ENCODE results near the gene DUSP2.

Gene DUSP2

GRCh38 chr2:96147593-96148201 is 2.5 kb upstream of the DUSP2 start:
- H3K4me3 ChIP-seq (ENCODE audit: low read depth, low read length) = no peak overlapping the region

GRCh38 chr2:96146881-96147592 is 1.8 kb upstream of the DUSP2 start:
- peaks cover 24% of the 10 kb centered on the region for H3K79me1 ChIP-seq (ENCODE audit: low read length)
- peak overlapping the region; percentile 65 for H2BK5ac ChIP-seq (ENCODE audit: low read depth, low read length, poor library complexity)
- no peak overlapping the region for H2AK5ac ChIP-seq (ENCODE audit: low read length)
- peaks cover 0 to 2% of the 10 kb centered on the region in 2 experiments for H3K36me3 ChIP-seq (ENCODE audit: control insufficient read depth in 1 of 2, insufficient read depth in 2 of 2, low read length in 2 of 2)
- no peak overlapping the region for H4K8ac ChIP-seq (ENCODE audit: low read depth, low read length)
- no peaks in the 10 kb centered on the region for H3K27me3 ChIP-seq (ENCODE audit: insufficient read depth, low read length)
- no peak overlapping the region for H3K14ac ChIP-seq (ENCODE audit: low read length)
- no peak overlapping the region for H3K4me3 ChIP-seq (ENCODE audit: low read depth, low read length)
- peak overlapping the region; percentile 85 for H2BK12ac ChIP-seq (ENCODE audit: low read length)
- no peak overlapping the region for H3K18ac ChIP-seq (ENCODE audit: low read length)
- no peak overlapping the region for H3K23ac ChIP-seq (ENCODE audit: low read length)
- peak in 1 of 2 donors; percentile 34 for DNase-seq
- WGBS (ENCODE audit: extremely low coverage, insufficient coverage, insufficient read length) = no CpG with 5 or more reads among the region's 9 CpGs
- H4K12ac ChIP-seq (ENCODE audit: low read depth, low read length) = no peak overlapping the region
- peaks cover 2% of the 10 kb centered on the region for H3K9me3 ChIP-seq (ENCODE audit: insufficient read depth, low read depth, low read length)
- peak overlapping the region; percentile 20 for H3K4me2 ChIP-seq (ENCODE audit: low read length)
- H3K9ac ChIP-seq (ENCODE audit: low read length) = no peak overlapping the region
- H2BK120ac ChIP-seq (ENCODE audit: insufficient read depth, low read length, poor library complexity) = peak overlapping the region; percentile 83
- peaks cover 10% of the 10 kb centered on the region for H3K79me2 ChIP-seq (ENCODE audit: control insufficient read depth, insufficient read depth, low read length, poor library complexity)
- peaks cover 50 to 52% of the 10 kb centered on the region in 2 experiments for H3K4me1 ChIP-seq (ENCODE audit: control insufficient read depth in 1 of 2, insufficient read depth in 2 of 2, low read length in 2 of 2)
- H3K4ac ChIP-seq (ENCODE audit: low read depth, low read length) = no peak overlapping the region
- H3K27ac ChIP-seq (ENCODE audit: low read depth, low read length) = peak overlapping the region; percentile 62
- H2AFZ ChIP-seq (ENCODE audit: insufficient read depth, low read length, poor library complexity) = no peak overlapping the region
- peak overlapping the region; percentile 86 for H4K91ac ChIP-seq (ENCODE audit: low read depth, low read length)

More at GRCh38 chr2:96147593-96148201, 2.5 kb upstream of the DUSP2 start:
- H4K12ac ChIP-seq (ENCODE audit: low read depth, low read length) = peak overlapping the region; percentile 9
- H2BK120ac ChIP-seq (ENCODE audit: insufficient read depth, low read length, poor library complexity) = peak overlapping the region; percentile 83
- no peak overlapping the region for H3K4me2 ChIP-seq (ENCODE audit: low read length)
- H3K4ac ChIP-seq (ENCODE audit: low read depth, low read length) = peak overlapping the region; percentile 26
- H3K27me3 ChIP-seq (ENCODE audit: insufficient read depth, low read length) = no peaks in the 10 kb centered on the region
- DNase-seq = no peak
- peak overlapping the region; percentile 86 for H4K91ac ChIP-seq (ENCODE audit: low read depth, low read length)
- no CpG with 5 or more reads among the region's 9 CpGs for WGBS (ENCODE audit: extremely low coverage, insufficient coverage, insufficient read length)
- H3K9ac ChIP-seq (ENCODE audit: low read length) = no peak overlapping the region
- peaks cover 2% of the 10 kb centered on the region for H3K9me3 ChIP-seq (ENCODE audit: insufficient read depth, low read depth, low read length)
- peak overlapping the region; percentile 55 for H2AK5ac ChIP-seq (ENCODE audit: low read length)
- H3K18ac ChIP-seq (ENCODE audit: low read length) = peak overlapping the region; percentile 51
- peak overlapping the region; percentile 19 for H3K27ac ChIP-seq (ENCODE audit: low read depth, low read length)
- H3K4me1 ChIP-seq (ENCODE audit: control insufficient read depth in 1 of 2, insufficient read depth in 2 of 2, low read length in 2 of 2) = peaks cover 50 to 52% of the 10 kb centered on the region in 2 experiments
- peak overlapping the region; percentile 85 for H2BK12ac ChIP-seq (ENCODE audit: low read length)
- no peak overlapping the region for H3K23ac ChIP-seq (ENCODE audit: low read length)
- H3K79me1 ChIP-seq (ENCODE audit: low read length) = peaks cover 24% of the 10 kb centered on the region
- peaks cover 0 to 2% of the 10 kb centered on the region in 2 experiments for H3K36me3 ChIP-seq (ENCODE audit: control insufficient read depth in 1 of 2, insufficient read depth in 2 of 2, low read length in 2 of 2)
- H2BK5ac ChIP-seq (ENCODE audit: low read depth, low read length, poor library complexity) = peak overlapping the region; percentile 47
- H3K14ac ChIP-seq (ENCODE audit: low read length) = peak overlapping the region; percentile 88
- H4K8ac ChIP-seq (ENCODE audit: low read depth, low read length) = peak overlapping the region; percentile 72
- H3K79me2 ChIP-seq (ENCODE audit: control insufficient read depth, insufficient read depth, low read length, poor library complexity) = peaks cover 10% of the 10 kb centered on the region
- peak overlapping the region; percentile 38 for H2AFZ ChIP-seq (ENCODE audit: insufficient read depth, low read length, poor library complexity)

- Histone ChIP-seq H2AK5ac (ENCODE audit: low read length) (peak overlapping the region; percentile 50), H3K14ac (ENCODE audit: low read length) (peak overlapping the region; percentile 75), H3K4me2 (ENCODE audit: low read length) (peak overlapping the region; percentile 20), H3K4me3 (ENCODE audit: low read depth, low read length) (no peak overlapping the region), H3K27ac (ENCODE audit: low read depth, low read length) (peak overlapping the region; percentile 62), H3K27me3 (ENCODE audit: insufficient read depth, low read length) (no peaks in the 10 kb centered on the region), H3K36me3 (ENCODE audit: control insufficient read depth in 1 of 2, insufficient read depth in 2 of 2, low read length in 2 of 2) (peaks cover 0 to 2% of the 10 kb centered on the region in 2 experiments), H4K8ac (ENCODE audit: low read depth, low read length) (peak overlapping the region; percentile 75), H3K79me2 (ENCODE audit: control insufficient read depth, insufficient read depth, low read length, poor library complexity) (peaks cover 10% of the 10 kb centered on the region), H3K23ac (ENCODE audit: low read length) (no peak overlapping the region), H2BK12ac (ENCODE audit: low read length) (peak overlapping the region; percentile 60), H2BK5ac (ENCODE audit: low read depth, low read length, poor library complexity) (peak overlapping the region; percentile 65), H3K4ac (ENCODE audit: low read depth, low read length) (peak overlapping the region; percentile 41), H3K9ac (ENCODE audit: low read length) (no peak overlapping the region), H2AFZ (ENCODE audit: insufficient read depth, low read length, poor library complexity) (peak overlapping the region; percentile 0), H4K91ac (ENCODE audit: low read depth, low read length) (peak overlapping the region; percentile 85), H2BK120ac (ENCODE audit: insufficient read depth, low read length, poor library complexity) (peak overlapping the region; percentile 43), H3K18ac (ENCODE audit: low read length) (peak overlapping the region; percentile 63), H3K9me3 (ENCODE audit: insufficient read depth, low read depth, low read length) (no peaks in the 10 kb centered on the region), H3K79me1 (ENCODE audit: low read length) (peaks cover 24% of the 10 kb centered on the region), H4K12ac (ENCODE audit: low read depth, low read length) (no peak overlapping the region), H3K4me1 (ENCODE audit: control insufficient read depth in 1 of 2, insufficient read depth in 2 of 2, low read length in 2 of 2) (peaks cover 50 to 52% of the 10 kb centered on the region in 2 experiments)
- WGBS (ENCODE audit: extremely low coverage, insufficient coverage, insufficient read length) = no CpG with 5 or more reads among the region's 20 CpGs
- peak; percentile 37 to 44 for DNase-seq
Measured at GRCh38 chr2:96146153-96146880, 1.1 kb upstream of the DUSP2 start.

- peaks cover 10% of the 10 kb centered on the region for H3K79me2 ChIP-seq (ENCODE audit: control insufficient read depth, insufficient read depth, low read length, poor library complexity)
- no peaks in the 10 kb centered on the region for H3K9me3 ChIP-seq (ENCODE audit: insufficient read depth, low read depth, low read length)
- no peak overlapping the region for H2AK5ac ChIP-seq (ENCODE audit: low read length)
- DNase-seq = no peak
- H3K4me2 ChIP-seq (ENCODE audit: low read length) = peak overlapping the region; percentile 79
- H3K4me1 ChIP-seq (ENCODE audit: control insufficient read depth in 1 of 2, insufficient read depth in 2 of 2, low read length in 2 of 2) = peaks cover 50 to 52% of the 10 kb centered on the region in 2 experiments
- H2BK120ac ChIP-seq (ENCODE audit: insufficient read depth, low read length, poor library complexity) = peak overlapping the region; percentile 43
- H2BK5ac ChIP-seq (ENCODE audit: low read depth, low read length, poor library complexity) = peak overlapping the region; percentile 65
- no peaks in the 10 kb centered on the region for H3K27me3 ChIP-seq (ENCODE audit: insufficient read depth, low read length)
- peaks cover 0 to 2% of the 10 kb centered on the region in 2 experiments for H3K36me3 ChIP-seq (ENCODE audit: control insufficient read depth in 1 of 2, insufficient read depth in 2 of 2, low read length in 2 of 2)
- H3K23ac ChIP-seq (ENCODE audit: low read length) = no peak overlapping the region
- peaks cover 24% of the 10 kb centered on the region for H3K79me1 ChIP-seq (ENCODE audit: low read length)
- peak overlapping the region; percentile 85 for H4K91ac ChIP-seq (ENCODE audit: low read depth, low read length)
- no peak overlapping the region for H3K9ac ChIP-seq (ENCODE audit: low read length)
- no peak overlapping the region for H4K12ac ChIP-seq (ENCODE audit: low read depth, low read length)
- H2AFZ ChIP-seq (ENCODE audit: insufficient read depth, low read length, poor library complexity) = no peak overlapping the region
- peak overlapping the region; percentile 52 for H2BK12ac ChIP-seq (ENCODE audit: low read length)
- no peak overlapping the region for H3K4me3 ChIP-seq (ENCODE audit: low read depth, low read length)
- H3K18ac ChIP-seq (ENCODE audit: low read length) = no peak overlapping the region
- peak overlapping the region; percentile 75 for H4K8ac ChIP-seq (ENCODE audit: low read depth, low read length)
- peak overlapping the region; percentile 20 for H3K14ac ChIP-seq (ENCODE audit: low read length)
- WGBS (ENCODE audit: extremely low coverage, insufficient coverage, insufficient read length) = no CpG with 5 or more reads among the region's 3 CpGs
- no peak overlapping the region for H3K4ac ChIP-seq (ENCODE audit: low read depth, low read length)
- H3K27ac ChIP-seq (ENCODE audit: low read depth, low read length) = no peak overlapping the region
Measured at GRCh38 chr2:96145848-96146152, 560 bp upstream of the DUSP2 start.
